K562 (cell line): ENCODE data around the gene PLXNA2. TPM values are rescaled to one million over a fixed set of nuclear protein-coding genes. Genes with fewer than 3 reads are reported as not detected.

Experiments used
- ATAC-seq: fragments of 200-7000 bp; cut with Tn5 transposase; 3 replicates; pipeline ENCODE4 v1.9.1; 2020; ENCODE audit warnings: moderate library complexity
- BruUV-seq: library from RNA; stranded (reverse); fragments of 400-500 nt; replicated peaks from 2 replicates; lab custom pipeline; 2021; lab: Mats Ljungman, UMichigan
- CTCF ChIA-PET: fragments of 300-600 bp; formaldehyde crosslinking; extraction: SDS; loops from one replicate; lab custom pipeline; 2021; ENCODE audit warnings: low intra/inter-chr PET ratio; lab: Yijun Ruan, JAX
- POLR2A ChIA-PET: fragments of 300-600, 350-650 bp; sonication (Branson Sonifier 250); formaldehyde crosslinking; extraction: SDS; loops from one replicate; lab custom pipeline; 2021; ENCODE audit warnings: antibody characterized with exemption, inconsistent platforms; lab: Yijun Ruan, JAX
- DNase-seq, 4 experiments: peaks; one replicate each; pipeline versions ENCODE4 v3.0.0 to v3.0.0-alpha.2; 2011 to 2018; ENCODE audit warnings: low spot score in 3 of 4, mixed read lengths in 3 of 4; ENCODE audit errors: extremely low read depth in 1 of 4
- FAIRE-seq: peaks from 2 replicates; lab custom pipeline; 2011; peaks lifted over from hg19 to GRCh38; lab: Jason Lieb, UNC
- H2AFZ ChIP-seq: 2 replicates; pipeline ENCODE4 v1.6.0; 2011; ENCODE audit warnings: low read depth, low read length, control low read depth, inconsistent platforms
- H3K27ac ChIP-seq: fragments of 200-600 bp; 3 replicates; pipeline ENCODE4 v1.8.0; 2011; ENCODE audit warnings: low read depth, mild to moderate bottlenecking, control low read depth, inconsistent platforms, low read length, moderate library complexity, mixed read lengths; ENCODE audit errors: extremely low read depth
- H3K27me3 ChIP-seq, 2 experiments: fragments of 300-600 bp in 1 of 2; 2 replicates in 1 of 2; 3 replicates in 1 of 2; pipeline versions ENCODE4 v1.6.0 to v1.8.0; 2011; ENCODE audit warnings: inconsistent platforms in 2 of 2, low read length in 2 of 2, mild to moderate bottlenecking in 1 of 2, mixed read lengths in 1 of 2, moderate library complexity in 1 of 2; ENCODE audit not compliant: control insufficient read depth in 2 of 2, insufficient read depth in 2 of 2
- H3K36me3 ChIP-seq: fragments of 300-600 bp; 3 replicates; pipeline ENCODE4 v1.8.0; 2011; ENCODE audit warnings: mild to moderate bottlenecking, low read length, inconsistent platforms; ENCODE audit not compliant: control insufficient read depth, insufficient read depth
- H3K4me1 ChIP-seq, 2 experiments: fragments of 200-600 bp in 1 of 2; replicated peaks in 1 of 2; 2 replicates in 1 of 2; 3 replicates in 1 of 2; pipeline versions ENCODE4 v1.5.1 to v1.8.0; 2011; ENCODE audit warnings: inconsistent platforms in 2 of 2, low read length in 2 of 2, mild to moderate bottlenecking in 1 of 2, mixed read lengths in 1 of 2, moderate library complexity in 1 of 2; ENCODE audit not compliant: control insufficient read depth in 2 of 2, insufficient read depth in 2 of 2
- H3K4me2 ChIP-seq: 2 replicates; pipeline ENCODE4 v1.6.1; 2011; ENCODE audit warnings: low read length, control low read depth, inconsistent platforms, mixed read lengths; ENCODE audit not compliant: insufficient read depth
- H3K4me3 ChIP-seq: fragments of 200-600 bp; sonication (generic), shearing (Covaris generic); 2 replicates; pipeline ENCODE4 v1.5.1; 2016; ENCODE audit warnings: control low read depth, inconsistent platforms
- H3K79me2 ChIP-seq: fragments of 200-600 bp; 3 replicates; pipeline ENCODE4 v1.8.0; 2011; ENCODE audit warnings: low read length, inconsistent platforms; ENCODE audit not compliant: control insufficient read depth, insufficient read depth
- H3K9ac ChIP-seq, 2 experiments: 2 replicates each; pipeline versions ENCODE4 v1.6.0 to v1.6.1; 2011; ENCODE audit warnings: low read depth in 2 of 2, low read length in 2 of 2, control low read depth in 1 of 2, inconsistent platforms in 1 of 2, mild to moderate bottlenecking in 1 of 2, mixed read lengths in 1 of 2; ENCODE audit not compliant: insufficient read depth in 1 of 2
- H3K9me1 ChIP-seq: one replicate; pipeline ENCODE4 v1.6.0; 2011; ENCODE audit warnings: inconsistent platforms, mild to moderate bottlenecking, low read length, moderate library complexity; ENCODE audit not compliant: control insufficient read depth, insufficient read depth
- H3K9me3 ChIP-seq: replicated peaks from 2 replicates; pipeline ENCODE4 v1.5.1; 2011; ENCODE audit warnings: low read depth, low read length, inconsistent platforms; ENCODE audit not compliant: control insufficient read depth, insufficient read depth
- H4K20me1 ChIP-seq: replicated peaks from 2 replicates; pipeline ENCODE4 v1.6.1; 2011; ENCODE audit warnings: low read length, inconsistent platforms, mixed read lengths; ENCODE audit not compliant: control insufficient read depth, insufficient read depth
- FOXA3 ChIP-seq, 2 experiments: fragments of 450-650 bp in 1 of 2; sonication (generic) in 1 of 2; formaldehyde crosslinking; IDR thresholded peaks in 1 of 2; conservative IDR thresholded peaks in 1 of 2; 2 replicates each; pipeline versions ENCODE4 v1.4.0 to v1.8.0; 2020 to 2022; ENCODE audit warnings: mild to moderate bottlenecking in 2 of 2, missing genetic modification reagents in 1 of 2
- HLTF ChIP-seq: fragments of 450-650 bp; IDR thresholded peaks from 2 replicates; pipeline ENCODE4 v1.6.1; 2016
- HNRNPH1 ChIP-seq: fragments of 200-400 bp; formaldehyde crosslinking; optimal IDR thresholded peaks from 2 replicates; pipeline ENCODE3; 2017; ENCODE audit warnings: low read depth, mild to moderate bottlenecking, low read length, moderate library complexity
- PTBP1 ChIP-seq: fragments of 200-400 bp; formaldehyde crosslinking; IDR thresholded peaks from 2 replicates; pipeline ENCODE4 v1.6.1; 2017; ENCODE audit warnings: low read depth, low read length
- PTTG1 ChIP-seq: fragments of 450-650 bp; IDR thresholded peaks from 2 replicates; pipeline ENCODE4 v1.6.1; 2016; ENCODE audit warnings: low read depth, mild to moderate bottlenecking, missing genetic modification characterization, missing compliant biosample characterization
- SMARCA5 ChIP-seq: fragments of 450-650 bp; IDR thresholded peaks from 2 replicates; pipeline ENCODE4 v1.6.1; 2016
- ZFP36 ChIP-seq: fragments of 150-350 bp; IDR thresholded peaks from 2 replicates; pipeline ENCODE4 v1.6.1; 2018; ENCODE audit warnings: low read length, low read depth; ENCODE audit not compliant: partially characterized antibody
- ZNF311 ChIP-seq: fragments of 250-450 bp; sonication (Bioruptor Pico); IDR thresholded peaks from 2 replicates; pipeline ENCODE4 v1.4.0; 2020; ENCODE audit warnings: mild to moderate bottlenecking, moderate library complexity
- ZZZ3 ChIP-seq: fragments of 450-650 bp; IDR thresholded peaks from 2 replicates; pipeline ENCODE4 v1.6.1; 2016; ENCODE audit warnings: antibody characterized with exemption, mild to moderate bottlenecking, moderate library complexity
- WGBS: fragments of 100-300 bp; shearing (Covaris generic); methylation state at CpG from one replicate; pipeline ENCODE4 v1.1.6; 2016; ENCODE audit warnings: low coverage, mixed read lengths; ENCODE audit not compliant: insufficient coverage; ENCODE audit errors: missing lambda C conversion rate; 5-methylcytosine and 5-hydroxymethylcytosine counted together
- in situ Hi-C: fragments of 300-500 bp; cut with MboI; formaldehyde crosslinking; loops from 4 replicates; pipeline ENCODE4 v1.15.0; 2018; ENCODE audit warnings: inconsistent platforms, mixed read lengths
- intact Hi-C: fragments of 100-400 bp; cut with micrococcal nuclease; formaldehyde crosslinking; loops from 2 replicates; pipeline ENCODE4 v1.14.2; 2022
- polyA plus RNA-seq, 8 experiments: library from polyadenylated mRNA; depleted of rRNA in 4 of 8; stranded (reverse) in 5 of 8; unstranded in 3 of 8; fragments of >200 nt; fragmentation: Nextera tagmentation in 2 of 8; fragmentation: Illumina TruSeq in 1 of 8; extraction: Ambion mirVana in 2 of 8; extraction: Trizol in 1 of 8; gene quantifications; 2 replicates each; pipeline versions ENCODE4 v1.2.1 to v1.2.3, GENCODE V29; 2011 to 2014; ENCODE audit warnings: inconsistent platforms in 1 of 8, missing spikeins in 1 of 8
- total RNA-seq, 7 experiments: library from RNA; depleted of rRNA in 6 of 7; stranded (reverse); fragments of >200 nt in 6 of 7; fragmentation: Illumina TruSeq in 2 of 7; extraction: Trizol in 2 of 7; gene quantifications; 2 replicates each; pipeline versions ENCODE4 v1.2.1 to v1.2.3, GENCODE V29; 2011 to 2021; ENCODE audit warnings: low replicate concordance in 1 of 7
- TF ChIP-seq, protein P1 (sequence below): sonication (generic); formaldehyde crosslinking; IDR thresholded peaks from 2 replicates; pipeline ENCODE4 v1.8.0; 2022; ENCODE audit warnings: mild to moderate bottlenecking, missing genetic modification reagents
- TF ChIP-seq, protein P2 (sequence below): fragments of 450-650 bp; formaldehyde crosslinking; conservative IDR thresholded peaks from 2 replicates; pipeline ENCODE4 v1.4.0; 2022; ENCODE audit warnings: mild to moderate bottlenecking, missing genetic modification characterization

Gene PLXNA2
- total and polyA plus RNA-seq, 9 of the 15 experiments (the other 6 are each of a cell fraction or from before 2014, with no cell fraction given), result 0.01 to 1.3 (median 0.32) TPM

DNA sequence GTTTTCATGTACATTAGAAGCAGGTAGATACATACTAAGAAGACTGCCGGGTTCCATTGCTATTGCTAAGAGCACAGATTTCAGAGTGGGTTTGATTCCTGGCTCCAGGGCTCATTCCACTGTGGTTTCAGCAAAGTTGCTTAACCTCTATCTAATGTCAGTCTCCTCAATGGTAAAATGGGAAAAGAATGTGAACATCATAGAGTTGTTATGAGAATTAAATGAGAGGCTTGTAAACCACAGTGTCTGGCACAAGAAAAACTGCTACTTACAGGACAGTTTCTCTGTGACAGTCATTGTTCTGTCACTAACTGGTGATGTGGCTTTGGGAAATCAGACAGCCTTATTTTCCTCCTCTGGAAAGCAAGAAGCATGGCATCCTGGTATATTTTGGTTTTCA lies 10.7 kb upstream of the PLXNA2 start:
- H3K4me2 ChIP-seq, result no peak overlapping the region
- BruUV-seq, result no TSS peak
- DNase-seq (no peak), FAIRE-seq (no peak), ATAC-seq (no peak)
- TF ChIP-seq, protein P1, sequence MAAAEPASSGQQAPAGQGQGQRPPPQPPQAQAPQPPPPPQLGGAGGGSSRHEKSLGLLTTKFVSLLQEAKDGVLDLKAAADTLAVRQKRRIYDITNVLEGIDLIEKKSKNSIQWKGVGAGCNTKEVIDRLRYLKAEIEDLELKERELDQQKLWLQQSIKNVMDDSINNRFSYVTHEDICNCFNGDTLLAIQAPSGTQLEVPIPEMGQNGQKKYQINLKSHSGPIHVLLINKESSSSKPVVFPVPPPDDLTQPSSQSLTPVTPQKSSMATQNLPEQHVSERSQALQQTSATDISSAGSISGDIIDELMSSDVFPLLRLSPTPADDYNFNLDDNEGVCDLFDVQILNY (CRISPR knock-in tag), result no peak
- TF ChIP-seq ZZZ3, result no peak
- TF ChIP-seq HNRNPH1, result no peak
- TF ChIP-seq ZNF311, result no peak
- TF ChIP-seq FOXA3 (CRISPR knock-in tag; conservative IDR thresholded peaks at IDR 0.05 in 1 of 2, IDR thresholded peaks at IDR 0.05 in 1 of 2), result no peak
- no peak for TF ChIP-seq HLTF
- TF ChIP-seq PTBP1, result no peak
- TF ChIP-seq, protein P2, sequence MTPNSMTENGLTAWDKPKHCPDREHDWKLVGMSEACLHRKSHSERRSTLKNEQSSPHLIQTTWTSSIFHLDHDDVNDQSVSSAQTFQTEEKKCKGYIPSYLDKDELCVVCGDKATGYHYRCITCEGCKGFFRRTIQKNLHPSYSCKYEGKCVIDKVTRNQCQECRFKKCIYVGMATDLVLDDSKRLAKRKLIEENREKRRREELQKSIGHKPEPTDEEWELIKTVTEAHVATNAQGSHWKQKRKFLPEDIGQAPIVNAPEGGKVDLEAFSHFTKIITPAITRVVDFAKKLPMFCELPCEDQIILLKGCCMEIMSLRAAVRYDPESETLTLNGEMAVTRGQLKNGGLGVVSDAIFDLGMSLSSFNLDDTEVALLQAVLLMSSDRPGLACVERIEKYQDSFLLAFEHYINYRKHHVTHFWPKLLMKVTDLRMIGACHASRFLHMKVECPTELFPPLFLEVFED (CRISPR knock-in tag), result no peak
- TF ChIP-seq SMARCA5, result no peak
- no peak for TF ChIP-seq ZFP36
- TF ChIP-seq PTTG1, result no peak
- in situ Hi-C loops (no loop called here), intact Hi-C loops (loop anchor here (10.0 kb wide), 1 partner anchor 200 kb away; no protein-coding TSS in a partner anchor)
- CTCF ChIA-PET, result no interaction called here
- H3K9me1 ChIP-seq, result no peaks in the 10 kb centered on the region
- no peak overlapping the region for H3K27ac ChIP-seq
- H3K79me2 ChIP-seq, result no peaks in the 10 kb centered on the region
- no peak overlapping the region for H3K4me3 ChIP-seq
- H2AFZ ChIP-seq, result no peak overlapping the region
- H3K9me3 ChIP-seq, result no peaks in the 10 kb centered on the region
- no peak overlapping the region for H3K9ac ChIP-seq
- WGBS, result 0% methylated on average over 1 of the region's 1 CpG
- POLR2A ChIA-PET, result no interaction called here
- H3K36me3 ChIP-seq, result no peaks in the 10 kb centered on the region
- no peaks in the 10 kb centered on the region for H3K4me1 ChIP-seq
- no peaks in the 10 kb centered on the region for H4K20me1 ChIP-seq
- peaks cover 33 to 40% of the 10 kb centered on the region in 2 experiments; a peak in 4 of 5 replicates for H3K27me3 ChIP-seq
